Endodermal cell (in vitro differentiated cells): ENCODE measurements around the gene DDO. TPM values are rescaled to one million over a fixed set of nuclear protein-coding genes. Genes with fewer than 3 reads are reported as not detected.

ENCODE experiments used
- DNase-seq: peaks from one replicate; pipeline ENCODE4 v3.0.0-alpha.2; 2017
- H3K27ac ChIP-seq: 2 replicates; pipeline ENCODE4 v1.5.1; 2013; ENCODE audit warnings: mild to moderate bottlenecking, low read depth, low read length, moderate library complexity
- H3K27me3 ChIP-seq: 2 replicates; pipeline ENCODE4 v1.6.1; 2013; ENCODE audit warnings: mild to moderate bottlenecking, low read length, moderate library complexity; ENCODE audit not compliant: insufficient read depth, control insufficient read depth, poor library complexity, severe bottlenecking
- H3K36me3 ChIP-seq: 2 replicates; pipeline ENCODE4 v1.7.0; 2013; ENCODE audit warnings: mild to moderate bottlenecking, low read length, moderate library complexity; ENCODE audit not compliant: control insufficient read depth, insufficient read depth
- H3K4me1 ChIP-seq: one replicate; pipeline ENCODE4 v1.7.0; 2013; ENCODE audit warnings: low read length; ENCODE audit not compliant: control insufficient read depth, insufficient read depth
- H3K4me3 ChIP-seq: 2 replicates; pipeline ENCODE4 v1.5.1; 2013; ENCODE audit warnings: mild to moderate bottlenecking, low read length, moderate library complexity
- H3K9ac ChIP-seq: 2 replicates; pipeline ENCODE4 v1.6.1; 2013; ENCODE audit warnings: mild to moderate bottlenecking, low read length, moderate library complexity; ENCODE audit not compliant: poor library complexity, severe bottlenecking; ENCODE audit errors: extremely low read depth
- H3K9me3 ChIP-seq: 2 replicates; pipeline ENCODE4 v1.6.1; 2013; ENCODE audit warnings: mild to moderate bottlenecking, low read length, moderate library complexity; ENCODE audit not compliant: control insufficient read depth
- H3K27ac Mint-ChIP-seq: 2 replicates; pipeline ENCODE4 v1.8.0; 2020; ENCODE audit warnings: mixed read lengths
- H3K27me3 Mint-ChIP-seq: 2 replicates; pipeline ENCODE4 v1.8.0; 2021; ENCODE audit warnings: mild to moderate bottlenecking, mixed read lengths; ENCODE audit not compliant: insufficient read depth
- H3K36me3 Mint-ChIP-seq: 2 replicates; pipeline ENCODE4 v1.8.0; 2020; ENCODE audit warnings: low read depth, mixed read lengths
- H3K4me1 Mint-ChIP-seq: 2 replicates; pipeline ENCODE4 v1.8.0; 2020; ENCODE audit warnings: mixed read lengths
- H3K4me3 Mint-ChIP-seq: 2 replicates; pipeline ENCODE4 v1.8.0; 2020; ENCODE audit warnings: mild to moderate bottlenecking, moderate library complexity, mixed read lengths
- H3K9me3 Mint-ChIP-seq: 2 replicates; pipeline ENCODE4 v1.8.0; 2020; ENCODE audit warnings: mild to moderate bottlenecking, mixed read lengths
- WGBS, 2 experiments: methylation state at CpG; one replicate each; pipeline versions ENCODE4 v1.1.5 to v1.1.7; 2013; ENCODE audit warnings: missing lambda C conversion rate in 2 of 2, mixed read lengths in 1 of 2; ENCODE audit not compliant: insufficient coverage in 1 of 2, insufficient read length in 1 of 2; 5-methylcytosine and 5-hydroxymethylcytosine counted together
- total RNA-seq, 2 donors: library from RNA; stranded (reverse); fragmentation: NEBNext Ultra II Directional in 1 of 2; extraction: Animal tissue kit (Norgen Biotek cat#: 25700) in 1 of 2; gene quantifications; 2 replicates in 1 of 2; 3 replicates in 1 of 2; pipeline ENCODE4 v1.2.1, GENCODE V29; 2021
- TF ChIP-seq, protein P1 (sequence below): fragments of 200-600 bp; sonication (generic); conservative IDR thresholded peaks from 2 replicates; pipeline ENCODE4 v1.5.0; 2021; ENCODE audit warnings: antibody characterized with exemption, mild to moderate bottlenecking

DDO gene
- total RNA-seq, 2 donors from 2014 or later: not detected

DNA sequence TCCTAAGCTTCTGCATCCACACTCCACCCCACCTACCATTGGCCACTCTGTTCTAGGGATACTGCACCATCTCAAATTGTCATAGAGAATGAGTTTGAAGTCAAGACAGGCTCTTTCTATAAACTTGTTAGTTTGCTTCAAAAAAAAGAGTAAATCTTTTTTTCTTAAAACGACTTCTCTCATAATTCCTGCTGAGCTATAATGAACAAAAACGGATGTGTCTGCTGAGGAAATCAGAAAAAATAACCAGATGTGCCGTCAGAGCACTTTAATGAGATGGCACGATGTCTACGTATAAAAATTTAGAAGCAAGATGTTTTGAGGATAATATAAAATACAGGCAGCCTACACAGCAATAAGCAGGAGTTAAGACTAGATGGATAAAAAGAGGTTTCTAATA lies 24.0 kb upstream of the DDO start:
- WGBS, 2 experiments: 73 to 74% methylated on average over 4 to 5 of the region's 5 CpGs

DNA sequence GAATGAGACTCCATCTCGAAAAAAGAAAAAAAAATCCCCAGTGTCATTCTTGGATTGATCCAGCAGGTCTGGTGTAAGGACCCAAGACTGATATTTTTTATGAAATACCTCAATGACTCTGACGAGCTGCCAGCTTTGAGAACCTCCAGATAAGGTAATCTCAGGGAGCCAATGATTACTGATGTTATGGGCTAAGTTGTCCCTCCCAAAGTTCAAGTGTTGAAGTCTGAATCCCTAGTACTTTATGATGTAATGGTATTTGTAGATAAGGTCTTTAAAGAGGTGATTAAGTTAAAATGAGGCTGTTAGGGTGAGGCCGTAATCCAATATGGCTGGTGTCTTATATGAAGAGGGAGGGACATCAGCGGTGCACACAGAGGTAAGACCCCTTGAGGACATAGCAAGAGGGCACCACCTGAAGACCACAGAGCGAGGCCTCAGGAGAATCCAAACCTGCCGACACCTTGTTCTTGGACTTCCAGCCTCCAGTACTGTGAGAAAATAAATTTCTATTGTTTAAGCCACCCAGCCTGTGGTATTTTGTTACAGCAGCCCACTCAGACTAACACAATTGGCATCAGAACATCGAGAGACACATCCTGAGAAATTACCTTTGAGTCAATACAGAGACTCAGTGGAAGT lies 19.7 kb upstream of the DDO start:
- Mint-ChIP-seq H3K9me3 (no peaks in the 10 kb centered on the region), H3K4me3 (no peak overlapping the region)
- H3K9me3 ChIP-seq: peaks cover 12% of the 10 kb centered on the region

More for the DNA sequence above, 24.0 kb upstream of the DDO start:
- H3K27ac Mint-ChIP-seq: no peak overlapping the region
- peaks cover 6% of the 10 kb centered on the region for H3K27me3 Mint-ChIP-seq
- no peaks in the 10 kb centered on the region for H3K36me3 Mint-ChIP-seq
- no peaks in the 10 kb centered on the region for H3K9me3 Mint-ChIP-seq
- no peak overlapping the region for H3K4me3 Mint-ChIP-seq
- DNase-seq: no peak
- H3K9ac ChIP-seq: no peak overlapping the region
- TF ChIP-seq, protein P1, sequence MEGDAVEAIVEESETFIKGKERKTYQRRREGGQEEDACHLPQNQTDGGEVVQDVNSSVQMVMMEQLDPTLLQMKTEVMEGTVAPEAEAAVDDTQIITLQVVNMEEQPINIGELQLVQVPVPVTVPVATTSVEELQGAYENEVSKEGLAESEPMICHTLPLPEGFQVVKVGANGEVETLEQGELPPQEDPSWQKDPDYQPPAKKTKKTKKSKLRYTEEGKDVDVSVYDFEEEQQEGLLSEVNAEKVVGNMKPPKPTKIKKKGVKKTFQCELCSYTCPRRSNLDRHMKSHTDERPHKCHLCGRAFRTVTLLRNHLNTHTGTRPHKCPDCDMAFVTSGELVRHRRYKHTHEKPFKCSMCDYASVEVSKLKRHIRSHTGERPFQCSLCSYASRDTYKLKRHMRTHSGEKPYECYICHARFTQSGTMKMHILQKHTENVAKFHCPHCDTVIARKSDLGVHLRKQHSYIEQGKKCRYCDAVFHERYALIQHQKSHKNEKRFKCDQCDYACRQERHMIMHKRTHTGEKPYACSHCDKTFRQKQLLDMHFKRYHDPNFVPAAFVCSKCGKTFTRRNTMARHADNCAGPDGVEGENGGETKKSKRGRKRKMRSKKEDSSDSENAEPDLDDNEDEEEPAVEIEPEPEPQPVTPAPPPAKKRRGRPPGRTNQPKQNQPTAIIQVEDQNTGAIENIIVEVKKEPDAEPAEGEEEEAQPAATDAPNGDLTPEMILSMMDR: no peak
- H3K27me3 ChIP-seq: no peaks in the 10 kb centered on the region
- peaks cover 12% of the 10 kb centered on the region for H3K9me3 ChIP-seq
- H3K4me1 Mint-ChIP-seq: no peaks in the 10 kb centered on the region
- no peaks in the 10 kb centered on the region for H3K36me3 ChIP-seq
- H3K4me1 ChIP-seq: peaks cover under 1% of the 10 kb centered on the region
- no peak overlapping the region for H3K27ac ChIP-seq
- no peak overlapping the region for H3K4me3 ChIP-seq

DNA sequence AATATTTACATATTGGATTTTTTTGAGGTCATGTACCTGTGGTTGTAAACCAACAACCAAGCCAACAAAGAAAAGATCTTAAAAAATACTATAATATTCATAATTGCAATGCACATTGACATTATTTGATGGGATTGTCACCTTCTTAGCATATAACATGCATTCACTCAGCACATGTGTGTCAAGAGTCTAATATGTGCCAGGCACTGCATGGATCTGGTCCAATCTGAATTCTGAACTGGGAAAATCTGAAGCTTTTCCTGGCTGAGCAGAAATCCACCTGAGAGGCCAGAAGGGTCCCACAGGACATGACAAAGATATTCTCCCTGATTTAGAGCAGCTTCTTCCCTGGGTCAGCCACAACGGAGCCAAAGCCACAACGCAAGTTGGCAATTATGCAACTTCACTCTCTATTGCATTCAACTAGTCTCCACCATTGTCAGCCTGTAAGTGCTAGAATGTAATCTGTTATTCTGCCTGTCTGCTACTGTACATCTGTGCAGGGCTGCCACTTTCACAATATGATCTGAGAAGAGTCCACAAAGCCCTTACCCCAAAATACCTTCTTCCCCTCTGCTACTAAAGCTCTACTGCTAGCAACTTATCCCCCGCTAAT lies 17.0 kb upstream of the DDO start:
- no peak for DNase-seq
- Mint-ChIP-seq H3K9me3 (no peaks in the 10 kb centered on the region), H3K4me3 (no peak overlapping the region), H3K4me1 (peaks cover 5% of the 10 kb centered on the region), H3K36me3 (no peaks in the 10 kb centered on the region), H3K27ac (no peak overlapping the region), H3K27me3 (peaks cover 8% of the 10 kb centered on the region)
- TF ChIP-seq, protein P1: no peak
- Histone ChIP-seq H3K4me1 (no peaks in the 10 kb centered on the region), H3K9me3 (peaks cover 12% of the 10 kb centered on the region), H3K27ac (no peak overlapping the region), H3K9ac (no peak overlapping the region), H3K4me3 (no peak overlapping the region), H3K36me3 (no peaks in the 10 kb centered on the region), H3K27me3 (no peaks in the 10 kb centered on the region)
- 81 to 95% methylated on average over 2 to 3 of the region's 3 CpGs for WGBS, 2 experiments

More for the DNA sequence above, 19.7 kb upstream of the DDO start:
- Histone ChIP-seq H3K36me3 (no peaks in the 10 kb centered on the region), H3K4me1 (no peaks in the 10 kb centered on the region), H3K9ac (no peak overlapping the region), H3K4me3 (no peak overlapping the region), H3K27ac (no peak overlapping the region), H3K27me3 (no peaks in the 10 kb centered on the region)
- WGBS, 2 experiments: 93 to 98% methylated on average over 7 of the region's 7 CpGs
- DNase-seq: no peak
- Mint-ChIP-seq H3K27me3 (peaks cover 3% of the 10 kb centered on the region), H3K4me1 (peaks cover 1% of the 10 kb centered on the region), H3K36me3 (no peaks in the 10 kb centered on the region), H3K27ac (no peak overlapping the region)
- TF ChIP-seq, protein P1: no peak
